HEK293 (cell line): ENCODE data around the gene GPR63.

ENCODE experiments used
- GFI1B ChIP-seq: fragments of 450-650 bp; formaldehyde crosslinking; IDR thresholded peaks from 2 replicates; pipeline ENCODE4 v1.5.1; 2016; ENCODE audit warnings: missing biosample characterization, missing genetic modification characterization
- GLI2 ChIP-seq: fragments of 450-650 bp; formaldehyde crosslinking; IDR thresholded peaks from 2 replicates; pipeline ENCODE4; 2017; ENCODE audit warnings: missing biosample characterization, missing genetic modification characterization, low read depth, borderline replicate concordance
- KLF7 ChIP-seq: fragments of 450-650 bp; formaldehyde crosslinking; IDR thresholded peaks from 2 replicates; pipeline ENCODE4 v1.5.1; 2016; ENCODE audit warnings: missing biosample characterization, missing genetic modification characterization, borderline replicate concordance
- MYNN ChIP-seq: fragments of 450-650 bp; formaldehyde crosslinking; IDR thresholded peaks from 2 replicates; pipeline ENCODE4 v1.5.1; 2016; ENCODE audit warnings: missing biosample characterization, missing genetic modification characterization, borderline replicate concordance
- ZNF239 ChIP-seq: fragments of 450-650 bp; formaldehyde crosslinking; IDR thresholded peaks from 2 replicates; pipeline ENCODE4 v1.5.1; 2016; ENCODE audit warnings: missing biosample characterization, missing genetic modification characterization
- ZNF24 ChIP-seq: fragments of 450-650 bp; formaldehyde crosslinking; IDR thresholded peaks from 2 replicates; pipeline ENCODE4 v1.5.1; 2016; ENCODE audit warnings: missing biosample characterization, missing genetic modification characterization
- ZNF274 ChIP-seq, 2 experiments: fragments of 200-500 bp in 1 of 2; fragments of 450-650 bp in 1 of 2; sonication (Bioruptor generic) in 1 of 2; formaldehyde crosslinking in 1 of 2; IDR thresholded peaks; 2 replicates each; pipeline versions ENCODE4 v1.5.1 to v1.6.1; 2014 to 2016; ENCODE audit warnings: borderline replicate concordance in 1 of 2, inconsistent platforms in 1 of 2, low read length in 1 of 2, missing biosample characterization in 1 of 2, missing genetic modification characterization in 1 of 2
- ZNF324 ChIP-seq: fragments of 450-650 bp; formaldehyde crosslinking; IDR thresholded peaks from 2 replicates; pipeline ENCODE4 v1.5.1; 2016; ENCODE audit warnings: missing biosample characterization, missing genetic modification characterization
- ZNF350 ChIP-seq: fragments of 450-650 bp; formaldehyde crosslinking; IDR thresholded peaks from 2 replicates; pipeline ENCODE4 v1.5.0; 2017; ENCODE audit warnings: missing biosample characterization, mild to moderate bottlenecking, missing genetic modification characterization
- ZNF37A ChIP-seq: fragments of 450-650 bp; IDR thresholded peaks from 2 replicates; pipeline ENCODE4 v1.5.1; 2018; ENCODE audit warnings: missing biosample characterization, missing genetic modification characterization
- ZNF391 ChIP-seq: fragments of 450-650 bp; formaldehyde crosslinking; IDR thresholded peaks from 2 replicates; pipeline ENCODE4 v1.5.1; 2016; ENCODE audit warnings: low read depth, missing biosample characterization, missing genetic modification characterization, borderline replicate concordance
- ZNF544 ChIP-seq: fragments of 450-650 bp; formaldehyde crosslinking; IDR thresholded peaks from 2 replicates; pipeline ENCODE4 v1.5.0; 2017; ENCODE audit warnings: missing biosample characterization, missing genetic modification characterization
- ZNF596 ChIP-seq: fragments of 450-650 bp; IDR thresholded peaks from 2 replicates; pipeline ENCODE4 v1.5.0; 2018; ENCODE audit warnings: missing biosample characterization, mild to moderate bottlenecking, missing genetic modification characterization, moderate library complexity
- ZNF623 ChIP-seq: fragments of 450-650 bp; formaldehyde crosslinking; IDR thresholded peaks from 2 replicates; pipeline ENCODE4 v1.5.1; 2016; ENCODE audit warnings: missing biosample characterization, missing genetic modification characterization
- ZNF629 ChIP-seq: fragments of 450-650 bp; formaldehyde crosslinking; IDR thresholded peaks from 2 replicates; pipeline ENCODE4 v1.5.1; 2017; ENCODE audit warnings: missing biosample characterization, missing genetic modification characterization
- ZNF654 ChIP-seq: fragments of 450-650 bp; formaldehyde crosslinking; IDR thresholded peaks from 2 replicates; pipeline ENCODE4 v1.5.1; 2016; ENCODE audit warnings: low read depth, missing biosample characterization, missing genetic modification characterization
- ZNF776 ChIP-seq: fragments of 450-650 bp; formaldehyde crosslinking; IDR thresholded peaks from 2 replicates; pipeline ENCODE4 v1.5.0; 2017; ENCODE audit warnings: missing biosample characterization, missing genetic modification characterization, borderline replicate concordance
- ZXDB ChIP-seq: fragments of 450-650 bp; formaldehyde crosslinking; IDR thresholded peaks from 2 replicates; pipeline ENCODE4 v1.5.1; 2016; ENCODE audit warnings: missing biosample characterization, missing genetic modification characterization
- TF ChIP-seq, protein P1 (sequence below): fragments of 450-650 bp; formaldehyde crosslinking; IDR thresholded peaks from 2 replicates; pipeline ENCODE4 v1.5.1; 2016; ENCODE audit warnings: missing biosample characterization, missing genetic modification characterization
- TF ChIP-seq, protein P2 (sequence below): fragments of 450-650 bp; formaldehyde crosslinking; IDR thresholded peaks from 2 replicates; pipeline ENCODE4 v1.5.1; 2016; ENCODE audit warnings: missing biosample characterization, missing genetic modification characterization
- TF ChIP-seq, protein P3 (sequence below): fragments of 450-650 bp; formaldehyde crosslinking; IDR thresholded peaks from 2 replicates; pipeline ENCODE4 v1.5.1; 2016; ENCODE audit warnings: missing biosample characterization, missing genetic modification characterization
- TF ChIP-seq, protein P4 (sequence below): fragments of 450-650 bp; formaldehyde crosslinking; IDR thresholded peaks from 2 replicates; pipeline ENCODE4 v1.5.1; 2016; ENCODE audit warnings: missing biosample characterization, missing genetic modification characterization
- TF ChIP-seq, protein P5 (sequence below): fragments of 450-650 bp; formaldehyde crosslinking; IDR thresholded peaks from 2 replicates; pipeline ENCODE4 v1.5.1; 2017; ENCODE audit warnings: missing biosample characterization, missing genetic modification characterization

Gene GPR63

DNA sequence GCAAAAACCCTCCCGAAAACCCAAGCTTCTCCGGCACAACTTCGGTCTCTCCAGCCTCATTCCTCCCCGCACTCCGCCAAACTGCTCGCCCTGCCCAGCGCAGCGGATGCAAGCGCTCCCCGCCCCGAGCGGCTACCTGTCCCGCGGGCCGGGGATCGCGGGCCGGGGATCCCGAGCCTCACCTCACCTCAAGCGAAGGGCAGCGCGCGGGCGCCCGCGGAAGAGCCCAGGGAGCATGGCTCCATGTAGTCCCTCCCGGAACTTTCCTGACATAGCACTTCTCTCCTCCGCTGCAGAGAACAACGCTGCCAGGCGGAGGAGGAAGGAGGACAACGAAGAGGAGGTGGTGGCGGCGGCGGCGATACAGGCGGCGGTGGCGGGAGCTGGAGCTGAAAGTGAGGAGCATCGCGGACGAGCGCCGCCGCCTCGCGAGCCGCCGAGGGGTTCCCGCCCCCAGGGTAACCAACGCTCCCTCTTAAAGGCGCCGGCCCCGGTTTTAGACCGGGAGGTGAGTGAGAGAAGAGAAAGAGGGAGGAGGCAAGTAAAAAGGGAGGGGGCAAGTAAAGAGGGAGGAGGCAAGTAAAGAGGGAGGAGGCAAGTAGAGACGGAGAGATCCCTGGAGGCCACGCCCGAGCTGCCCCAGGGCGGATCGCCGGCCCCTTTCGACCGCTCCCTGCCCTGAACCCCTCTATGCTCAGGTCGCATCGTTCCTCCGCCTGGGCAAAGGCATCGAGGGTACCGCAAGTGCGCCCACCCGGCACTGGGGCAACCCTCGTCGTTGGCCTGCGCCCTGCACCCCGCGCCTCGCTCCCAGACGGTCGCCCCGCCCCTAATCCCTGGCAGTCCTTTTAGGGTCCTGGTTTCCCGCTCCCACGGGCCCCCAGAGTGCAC lies at the start of gene GPR63 (continued):
- TF ChIP-seq ZNF24 (no peak), KLF7 (tag by site-specific recombination) (peak; percentile 62; the same call in 1 of the 2 replicates), ZNF324 (peak; percentile 6; the same call in 1 of the 2 replicates), ZNF776 (no peak), ZNF596 (tag by site-specific recombination) (no peak), MYNN (tag by site-specific recombination) (no peak), GFI1B (no peak), ZNF629 (tag by site-specific recombination) (peak; percentile 8; the same call in 1 of the 2 replicates), ZNF654 (tag by site-specific recombination) (no peak), ZNF544 (tag by site-specific recombination) (no peak), ZNF37A (tag by site-specific recombination) (no peak), ZNF239 (tag by site-specific recombination) (no peak), ZNF391 (tag by site-specific recombination) (no peak), GLI2 (no peak), ZNF350 (tag by site-specific recombination) (no peak), ZNF274 (IDR thresholded peaks at IDR 0.05; ENCODE audit: low read length) (no peak), ZNF274 (tag by site-specific recombination; IDR thresholded peaks at IDR 0.05; ENCODE audit: borderline replicate concordance) (no peak), ZNF623 (tag by site-specific recombination) (no peak), ZXDB (peak; percentile 69)
- TF ChIP-seq, protein P1, sequence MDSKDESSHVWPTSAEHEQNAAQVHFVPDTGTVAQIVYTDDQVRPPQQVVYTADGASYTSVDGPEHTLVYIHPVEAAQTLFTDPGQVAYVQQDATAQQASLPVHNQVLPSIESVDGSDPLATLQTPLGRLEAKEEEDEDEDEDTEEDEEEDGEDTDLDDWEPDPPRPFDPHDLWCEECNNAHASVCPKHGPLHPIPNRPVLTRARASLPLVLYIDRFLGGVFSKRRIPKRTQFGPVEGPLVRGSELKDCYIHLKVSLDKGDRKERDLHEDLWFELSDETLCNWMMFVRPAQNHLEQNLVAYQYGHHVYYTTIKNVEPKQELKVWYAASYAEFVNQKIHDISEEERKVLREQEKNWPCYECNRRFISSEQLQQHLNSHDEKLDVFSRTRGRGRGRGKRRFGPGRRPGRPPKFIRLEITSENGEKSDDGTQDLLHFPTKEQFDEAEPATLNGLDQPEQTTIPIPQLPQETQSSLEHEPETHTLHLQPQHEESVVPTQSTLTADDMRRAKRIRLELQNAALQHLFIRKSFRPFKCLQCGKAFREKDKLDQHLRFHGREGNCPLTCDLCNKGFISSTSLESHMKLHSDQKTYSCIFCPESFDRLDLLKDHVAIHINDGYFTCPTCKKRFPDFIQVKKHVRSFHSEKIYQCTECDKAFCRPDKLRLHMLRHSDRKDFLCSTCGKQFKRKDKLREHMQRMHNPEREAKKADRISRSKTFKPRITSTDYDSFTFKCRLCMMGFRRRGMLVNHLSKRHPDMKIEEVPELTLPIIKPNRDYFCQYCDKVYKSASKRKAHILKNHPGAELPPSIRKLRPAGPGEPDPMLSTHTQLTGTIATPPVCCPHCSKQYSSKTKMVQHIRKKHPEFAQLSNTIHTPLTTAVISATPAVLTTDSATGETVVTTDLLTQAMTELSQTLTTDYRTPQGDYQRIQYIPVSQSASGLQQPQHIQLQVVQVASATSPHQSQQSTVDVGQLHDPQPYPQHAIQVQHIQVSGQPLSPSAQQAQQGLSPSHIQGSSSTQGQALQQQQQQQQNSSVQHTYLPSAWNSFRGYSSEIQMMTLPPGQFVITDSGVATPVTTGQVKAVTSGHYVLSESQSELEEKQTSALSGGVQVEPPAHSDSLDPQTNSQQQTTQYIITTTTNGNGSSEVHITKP: peak; percentile 87
- TF ChIP-seq, protein P2, sequence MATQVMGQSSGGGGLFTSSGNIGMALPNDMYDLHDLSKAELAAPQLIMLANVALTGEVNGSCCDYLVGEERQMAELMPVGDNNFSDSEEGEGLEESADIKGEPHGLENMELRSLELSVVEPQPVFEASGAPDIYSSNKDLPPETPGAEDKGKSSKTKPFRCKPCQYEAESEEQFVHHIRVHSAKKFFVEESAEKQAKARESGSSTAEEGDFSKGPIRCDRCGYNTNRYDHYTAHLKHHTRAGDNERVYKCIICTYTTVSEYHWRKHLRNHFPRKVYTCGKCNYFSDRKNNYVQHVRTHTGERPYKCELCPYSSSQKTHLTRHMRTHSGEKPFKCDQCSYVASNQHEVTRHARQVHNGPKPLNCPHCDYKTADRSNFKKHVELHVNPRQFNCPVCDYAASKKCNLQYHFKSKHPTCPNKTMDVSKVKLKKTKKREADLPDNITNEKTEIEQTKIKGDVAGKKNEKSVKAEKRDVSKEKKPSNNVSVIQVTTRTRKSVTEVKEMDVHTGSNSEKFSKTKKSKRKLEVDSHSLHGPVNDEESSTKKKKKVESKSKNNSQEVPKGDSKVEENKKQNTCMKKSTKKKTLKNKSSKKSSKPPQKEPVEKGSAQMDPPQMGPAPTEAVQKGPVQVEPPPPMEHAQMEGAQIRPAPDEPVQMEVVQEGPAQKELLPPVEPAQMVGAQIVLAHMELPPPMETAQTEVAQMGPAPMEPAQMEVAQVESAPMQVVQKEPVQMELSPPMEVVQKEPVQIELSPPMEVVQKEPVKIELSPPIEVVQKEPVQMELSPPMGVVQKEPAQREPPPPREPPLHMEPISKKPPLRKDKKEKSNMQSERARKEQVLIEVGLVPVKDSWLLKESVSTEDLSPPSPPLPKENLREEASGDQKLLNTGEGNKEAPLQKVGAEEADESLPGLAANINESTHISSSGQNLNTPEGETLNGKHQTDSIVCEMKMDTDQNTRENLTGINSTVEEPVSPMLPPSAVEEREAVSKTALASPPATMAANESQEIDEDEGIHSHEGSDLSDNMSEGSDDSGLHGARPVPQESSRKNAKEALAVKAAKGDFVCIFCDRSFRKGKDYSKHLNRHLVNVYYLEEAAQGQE (tag by site-specific recombination): no peak; the same call in 1 of the 2 replicates
- TF ChIP-seq, protein P3, sequence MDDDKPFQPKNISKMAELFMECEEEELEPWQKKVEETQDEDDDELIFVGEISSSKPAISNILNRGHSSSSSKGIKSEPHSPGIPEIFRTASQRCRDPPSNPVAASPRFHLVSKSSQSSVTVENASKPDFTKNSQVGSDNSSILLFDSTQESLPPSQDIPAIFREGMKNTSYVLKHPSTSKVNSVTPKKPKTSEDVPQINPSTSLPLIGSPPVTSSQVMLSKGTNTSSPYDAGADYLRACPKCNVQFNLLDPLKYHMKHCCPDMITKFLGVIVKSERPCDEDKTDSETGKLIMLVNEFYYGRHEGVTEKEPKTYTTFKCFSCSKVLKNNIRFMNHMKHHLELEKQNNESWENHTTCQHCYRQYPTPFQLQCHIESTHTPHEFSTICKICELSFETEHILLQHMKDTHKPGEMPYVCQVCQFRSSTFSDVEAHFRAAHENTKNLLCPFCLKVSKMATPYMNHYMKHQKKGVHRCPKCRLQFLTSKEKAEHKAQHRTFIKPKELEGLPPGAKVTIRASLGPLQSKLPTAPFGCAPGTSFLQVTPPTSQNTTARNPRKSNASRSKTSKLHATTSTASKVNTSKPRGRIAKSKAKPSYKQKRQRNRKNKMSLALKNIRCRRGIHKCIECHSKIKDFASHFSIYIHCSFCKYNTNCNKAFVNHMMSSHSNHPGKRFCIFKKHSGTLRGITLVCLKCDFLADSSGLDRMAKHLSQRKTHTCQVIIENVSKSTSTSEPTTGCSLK (tag by site-specific recombination): no peak
- TF ChIP-seq, protein P4, sequence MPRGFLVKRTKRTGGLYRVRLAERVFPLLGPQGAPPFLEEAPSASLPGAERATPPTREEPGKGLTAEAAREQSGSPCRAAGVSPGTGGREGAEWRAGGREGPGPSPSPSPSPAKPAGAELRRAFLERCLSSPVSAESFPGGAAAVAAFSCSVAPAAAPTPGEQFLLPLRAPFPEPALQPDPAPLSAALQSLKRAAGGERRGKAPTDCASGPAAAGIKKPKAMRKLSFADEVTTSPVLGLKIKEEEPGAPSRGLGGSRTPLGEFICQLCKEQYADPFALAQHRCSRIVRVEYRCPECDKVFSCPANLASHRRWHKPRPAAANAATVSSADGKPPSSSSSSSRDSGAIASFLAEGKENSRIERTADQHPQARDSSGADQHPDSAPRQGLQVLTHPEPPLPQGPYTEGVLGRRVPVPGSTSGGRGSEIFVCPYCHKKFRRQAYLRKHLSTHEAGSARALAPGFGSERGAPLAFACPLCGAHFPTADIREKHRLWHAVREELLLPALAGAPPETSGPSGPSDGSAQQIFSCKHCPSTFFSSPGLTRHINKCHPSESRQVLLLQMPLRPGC (tag by site-specific recombination): no peak
- TF ChIP-seq, protein P5, sequence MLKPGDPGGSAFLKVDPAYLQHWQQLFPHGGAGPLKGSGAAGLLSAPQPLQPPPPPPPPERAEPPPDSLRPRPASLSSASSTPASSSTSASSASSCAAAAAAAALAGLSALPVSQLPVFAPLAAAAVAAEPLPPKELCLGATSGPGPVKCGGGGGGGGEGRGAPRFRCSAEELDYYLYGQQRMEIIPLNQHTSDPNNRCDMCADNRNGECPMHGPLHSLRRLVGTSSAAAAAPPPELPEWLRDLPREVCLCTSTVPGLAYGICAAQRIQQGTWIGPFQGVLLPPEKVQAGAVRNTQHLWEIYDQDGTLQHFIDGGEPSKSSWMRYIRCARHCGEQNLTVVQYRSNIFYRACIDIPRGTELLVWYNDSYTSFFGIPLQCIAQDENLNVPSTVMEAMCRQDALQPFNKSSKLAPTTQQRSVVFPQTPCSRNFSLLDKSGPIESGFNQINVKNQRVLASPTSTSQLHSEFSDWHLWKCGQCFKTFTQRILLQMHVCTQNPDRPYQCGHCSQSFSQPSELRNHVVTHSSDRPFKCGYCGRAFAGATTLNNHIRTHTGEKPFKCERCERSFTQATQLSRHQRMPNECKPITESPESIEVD (tag by site-specific recombination): no peak
- TF ChIP-seq, all 188 proteins: peak for 45
